Loucy (cell line): ENCODE data around the gene COL21A1.
"Not testable (repeated sequence)": the region's sequence is repeated elsewhere in the genome, so short reads cannot be mapped to it uniquely, and the experiment has no call there.

Source experiments
- H2AFZ ChIP-seq: fragments of 200-600 bp; sonication (generic); 2 replicates; pipeline ENCODE4 v1.6.0; 2016; ENCODE audit warnings: antibody characterized with exemption, mild to moderate bottlenecking, low read length, moderate library complexity
- H3F3A ChIP-seq: fragments of 200-600 bp; 2 replicates; pipeline ENCODE4 v1.6.0; 2016; ENCODE audit warnings: antibody characterized with exemption, low read depth, mild to moderate bottlenecking
- H3K27me3 ChIP-seq: fragments of 200-600 bp; sonication (generic); 2 replicates; pipeline ENCODE4 v1.6.1; 2014; ENCODE audit warnings: low read length, mild to moderate bottlenecking; ENCODE audit not compliant: insufficient read depth, poor library complexity, severe bottlenecking
- H3K36me3 ChIP-seq: fragments of 200-600 bp; sonication (generic); 2 replicates; pipeline ENCODE4 v1.6.1; 2016; ENCODE audit warnings: low read length; ENCODE audit not compliant: insufficient read depth
- H3K4me1 ChIP-seq: fragments of 200-600 bp; sonication (generic); 2 replicates; pipeline ENCODE4 v1.5.1; 2014; ENCODE audit warnings: low read length, mild to moderate bottlenecking; ENCODE audit not compliant: insufficient read depth, poor library complexity, severe bottlenecking
- H3K4me2 ChIP-seq: fragments of 200-600 bp; sonication (generic); 2 replicates; pipeline ENCODE4 v1.6.0; 2014; ENCODE audit warnings: antibody characterized with exemption, low read length, low read depth, mild to moderate bottlenecking; ENCODE audit not compliant: poor library complexity, severe bottlenecking
- H3K4me3 ChIP-seq: fragments of 200-600 bp; sonication (generic); 2 replicates; pipeline ENCODE4 v1.5.1; 2014; ENCODE audit warnings: low read length, mild to moderate bottlenecking, mixed read lengths; ENCODE audit not compliant: poor library complexity, severe bottlenecking
- H3K79me2 ChIP-seq: fragments of 200-600 bp; sonication (generic); 2 replicates; pipeline ENCODE4 v1.6.1; 2014; ENCODE audit warnings: low read length; ENCODE audit not compliant: insufficient read depth
- H3K9ac ChIP-seq: fragments of 200-600 bp; sonication (generic); 2 replicates; pipeline ENCODE4 v1.6.0; 2014; ENCODE audit warnings: mild to moderate bottlenecking, low read depth, low read length, moderate library complexity; ENCODE audit not compliant: poor library complexity, severe bottlenecking
- H3K9me2 ChIP-seq: fragments of 200-600 bp; sonication (generic); replicated peaks from 2 replicates; pipeline ENCODE4 v1.6.1; 2016; ENCODE audit warnings: low read depth, low read length, mixed read lengths
- H3K9me3 ChIP-seq: fragments of 200-600 bp; sonication (generic); 2 replicates; pipeline ENCODE4 v1.6.1; 2014; ENCODE audit warnings: mild to moderate bottlenecking, antibody characterized with exemption, low read length, low read depth; ENCODE audit not compliant: insufficient read depth
- H4K20me1 ChIP-seq: fragments of 200-600 bp; sonication (generic); 2 replicates; pipeline ENCODE4 v1.6.0; 2014; ENCODE audit warnings: antibody characterized with exemption, low read length, mild to moderate bottlenecking; ENCODE audit not compliant: insufficient read depth, poor library complexity, severe bottlenecking
- EZH2phosphoT487 ChIP-seq: fragments of 200-600 bp; IDR thresholded peaks from 2 replicates; pipeline ENCODE4 v1.6.1; 2018; ENCODE audit warnings: antibody characterized with exemption, mild to moderate bottlenecking, moderate library complexity, borderline replicate concordance
- TF ChIP-seq, protein P1 (sequence below): fragments of 200-600 bp; sonication (generic); conservative IDR thresholded peaks from 2 replicates; pipeline ENCODE4 v1.5.1; 2014; ENCODE audit warnings: mild to moderate bottlenecking, antibody characterized with exemption, low read length

COL21A1 gene

GRCh38 chr6:56021943-56022342 is 225.4 kb downstream of the COL21A1 start:
- no peak overlapping the region for H2AFZ ChIP-seq
- no peaks in the 10 kb centered on the region for H3K4me1 ChIP-seq
- H3K27me3 ChIP-seq: no peaks in the 10 kb centered on the region
- no peak overlapping the region for H3K4me3 ChIP-seq
- no peaks in the 10 kb centered on the region for H3K36me3 ChIP-seq
- H3K9me3 ChIP-seq: no peaks in the 10 kb centered on the region
- H3F3A ChIP-seq: no peaks in the 10 kb centered on the region
- TF ChIP-seq, protein P1, sequence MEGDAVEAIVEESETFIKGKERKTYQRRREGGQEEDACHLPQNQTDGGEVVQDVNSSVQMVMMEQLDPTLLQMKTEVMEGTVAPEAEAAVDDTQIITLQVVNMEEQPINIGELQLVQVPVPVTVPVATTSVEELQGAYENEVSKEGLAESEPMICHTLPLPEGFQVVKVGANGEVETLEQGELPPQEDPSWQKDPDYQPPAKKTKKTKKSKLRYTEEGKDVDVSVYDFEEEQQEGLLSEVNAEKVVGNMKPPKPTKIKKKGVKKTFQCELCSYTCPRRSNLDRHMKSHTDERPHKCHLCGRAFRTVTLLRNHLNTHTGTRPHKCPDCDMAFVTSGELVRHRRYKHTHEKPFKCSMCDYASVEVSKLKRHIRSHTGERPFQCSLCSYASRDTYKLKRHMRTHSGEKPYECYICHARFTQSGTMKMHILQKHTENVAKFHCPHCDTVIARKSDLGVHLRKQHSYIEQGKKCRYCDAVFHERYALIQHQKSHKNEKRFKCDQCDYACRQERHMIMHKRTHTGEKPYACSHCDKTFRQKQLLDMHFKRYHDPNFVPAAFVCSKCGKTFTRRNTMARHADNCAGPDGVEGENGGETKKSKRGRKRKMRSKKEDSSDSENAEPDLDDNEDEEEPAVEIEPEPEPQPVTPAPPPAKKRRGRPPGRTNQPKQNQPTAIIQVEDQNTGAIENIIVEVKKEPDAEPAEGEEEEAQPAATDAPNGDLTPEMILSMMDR: no peak
- H3K9ac ChIP-seq: no peak overlapping the region
- no peaks in the 10 kb centered on the region for H4K20me1 ChIP-seq
- no peaks in the 10 kb centered on the region for H3K79me2 ChIP-seq
- no peak overlapping the region for H3K4me2 ChIP-seq
- no peaks in the 10 kb centered on the region for H3K9me2 ChIP-seq

GRCh38 chr6:56019973-56020372 is 227.4 kb downstream of the COL21A1 start:
- Histone ChIP-seq H3K4me3 (no peak overlapping the region), H3K9me2 (no peaks in the 10 kb centered on the region), H4K20me1 (no peaks in the 10 kb centered on the region), H3K9me3 (no peaks in the 10 kb centered on the region), H3K4me1 (no peaks in the 10 kb centered on the region), H3K9ac (no peak overlapping the region), H3F3A (no peaks in the 10 kb centered on the region), H3K27me3 (no peaks in the 10 kb centered on the region), H3K79me2 (no peaks in the 10 kb centered on the region), H2AFZ (no peak overlapping the region), H3K36me3 (no peaks in the 10 kb centered on the region), H3K4me2 (no peak overlapping the region)
- TF ChIP-seq, protein P1: no peak
- TF ChIP-seq EZH2phosphoT487: no peak

GRCh38 chr6:56017198-56017597 is 230.2 kb downstream of the COL21A1 start:
- Histone ChIP-seq H3K4me2 (no peak overlapping the region), H3K9me3 (no peaks in the 10 kb centered on the region), H3K9me2 (no peaks in the 10 kb centered on the region), H3K27me3 (no peaks in the 10 kb centered on the region), H3K79me2 (no peaks in the 10 kb centered on the region), H3K4me1 (no peaks in the 10 kb centered on the region), H3K4me3 (no peak overlapping the region), H2AFZ (no peak overlapping the region), H3K36me3 (no peaks in the 10 kb centered on the region), H3F3A (no peaks in the 10 kb centered on the region), H4K20me1 (no peaks in the 10 kb centered on the region), H3K9ac (no peak overlapping the region)
- TF ChIP-seq, protein P1: no peak

DNA sequence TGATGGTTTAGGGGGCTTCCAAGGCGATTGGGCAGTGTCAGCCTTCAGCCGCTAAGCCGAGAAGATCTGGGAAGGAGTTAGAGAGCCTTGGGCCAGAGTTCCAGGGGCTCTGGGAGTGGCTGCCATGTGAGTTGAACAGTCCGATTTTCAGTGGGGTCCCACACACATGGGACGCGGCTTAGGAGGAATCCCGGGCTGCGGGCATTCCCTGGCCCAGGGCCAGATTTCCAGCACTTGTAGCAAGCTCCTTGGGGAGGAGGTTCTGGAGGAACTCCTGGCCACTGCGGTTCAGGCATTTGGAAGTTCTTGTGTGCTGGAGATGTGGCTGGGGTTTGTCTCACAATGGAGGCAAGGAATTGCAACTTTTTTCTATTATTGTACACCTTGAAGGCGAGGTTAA is 233.3 kb downstream of the COL21A1 start:
- not testable (repeated sequence) for H3K36me3 ChIP-seq, H3K27me3 ChIP-seq, H3K9ac ChIP-seq, H3K4me2 ChIP-seq, H2AFZ ChIP-seq, H3K9me2 ChIP-seq, H3K4me1 ChIP-seq, H3F3A ChIP-seq, H3K9me3 ChIP-seq, H3K79me2 ChIP-seq, H4K20me1 ChIP-seq, H3K4me3 ChIP-seq
